Immature natural killer cell (primary cell): ENCODE measurements around the gene ABHD6. TPM values are rescaled to one million over a fixed set of nuclear protein-coding genes. Genes with fewer than 3 reads are reported as not detected.
"Not testable (repeated sequence)": the region's sequence is repeated elsewhere in the genome, so short reads cannot be mapped to it uniquely, and the experiment has no call there.

Experiments used
- DNase-seq, 3 donors: peaks; one replicate each; pipeline ENCODE4 v3.0.0; 2022; ENCODE audit warnings: mixed read lengths in 1 of 3
- H3K27ac Mint-ChIP-seq, 6 donors: one replicate each; pipeline ENCODE4 v1.8.0; 2020; ENCODE audit warnings: mixed read lengths in 6 of 6, mild to moderate bottlenecking in 5 of 6, inconsistent platforms in 4 of 6, moderate library complexity in 3 of 6
- H3K27me3 Mint-ChIP-seq, 3 donors: one replicate each; pipeline ENCODE4 v1.8.0; 2020 to 2021; ENCODE audit warnings: low read depth in 3 of 3, mild to moderate bottlenecking in 3 of 3, mixed read lengths in 3 of 3, moderate library complexity in 3 of 3, inconsistent platforms in 1 of 3
- H3K36me3 Mint-ChIP-seq, 3 donors: one replicate each; pipeline ENCODE4 v1.8.0; 2020; ENCODE audit warnings: mixed read lengths in 3 of 3, inconsistent platforms in 2 of 3, mild to moderate bottlenecking in 2 of 3
- H3K4me1 Mint-ChIP-seq, 2 donors: one replicate each; pipeline ENCODE4 v1.8.0; 2020; ENCODE audit warnings: inconsistent platforms in 2 of 2, mild to moderate bottlenecking in 2 of 2, mixed read lengths in 2 of 2, moderate library complexity in 1 of 2
- H3K4me3 Mint-ChIP-seq, 5 donors: one replicate each; pipeline ENCODE4 v1.8.0; 2020; ENCODE audit warnings: mild to moderate bottlenecking in 5 of 5, mixed read lengths in 5 of 5, inconsistent platforms in 3 of 5, moderate library complexity in 3 of 5
- H3K9me3 Mint-ChIP-seq, 6 donors: one replicate each; pipeline ENCODE4 v1.8.0; 2020; ENCODE audit warnings: mild to moderate bottlenecking in 6 of 6, mixed read lengths in 6 of 6, inconsistent platforms in 4 of 6, moderate library complexity in 3 of 6
- polyA plus RNA-seq, 3 donors: library from polyadenylated mRNA; unstranded; fragments of 300-500 nt; fragmentation: Illumina TruSeq; gene quantifications; one replicate each; pipeline ENCODE4 v1.2.3, GENCODE V29; 2021

Gene ABHD6
- polyA plus RNA-seq, 3 donors from 2014 or later = 8.5 to 8.7 (median 8.6) TPM

GRCh38 chr3:58258392-58259055 is 20.9 kb downstream of the ABHD6 start:
- Mint-ChIP-seq H3K27me3 (peaks cover 0 to 3% (median 0%) of the 10 kb centered on the region in 3 donors), H3K36me3 (peaks cover 8 to 24% (median 13%) of the 10 kb centered on the region in 3 donors), H3K4me1 (peaks cover 14 to 20% of the 10 kb centered on the region in 2 donors), H3K4me3 (no peak overlapping the region), H3K27ac (no peak overlapping the region), H3K9me3 (no peaks in the 10 kb centered on the region)
- DNase-seq = no peak

GRCh38 chr3:58260261-58260731 is 22.7 kb downstream of the ABHD6 start:
- Mint-ChIP-seq H3K4me3 (no peak overlapping the region), H3K27ac (no peak overlapping the region), H3K9me3 (no peaks in the 10 kb centered on the region), H3K36me3 (peaks cover 8 to 24% (median 14%) of the 10 kb centered on the region in 3 donors), H3K4me1 (peaks cover 5 to 8% of the 10 kb centered on the region in 2 donors), H3K27me3 (no peaks in the 10 kb centered on the region)
- no peak for DNase-seq

GRCh38 chr3:58260733-58261132 is 23.1 kb downstream of the ABHD6 start:
- peaks cover 10 to 24% (median 16%) of the 10 kb centered on the region in 3 donors for H3K36me3 Mint-ChIP-seq
- no peaks in the 10 kb centered on the region for H3K27me3 Mint-ChIP-seq
- DNase-seq = no peak
- no peaks in the 10 kb centered on the region for H3K9me3 Mint-ChIP-seq
- H3K4me1 Mint-ChIP-seq = peaks cover 4 to 6% of the 10 kb centered on the region in 2 donors
- H3K27ac Mint-ChIP-seq = no peak overlapping the region
- H3K4me3 Mint-ChIP-seq = no peak overlapping the region

- peaks cover 8 to 25% (median 12%) of the 10 kb centered on the region in 3 donors for H3K36me3 Mint-ChIP-seq
- H3K27me3 Mint-ChIP-seq = no peaks in the 10 kb centered on the region
- no peak overlapping the region for H3K27ac Mint-ChIP-seq
- no peak for DNase-seq
- no peak overlapping the region for H3K4me3 Mint-ChIP-seq
- no peaks in the 10 kb centered on the region for H3K4me1 Mint-ChIP-seq
- H3K9me3 Mint-ChIP-seq = no peaks in the 10 kb centered on the region
Measured at GRCh38 chr3:58261954-58262666, 24.5 kb downstream of the ABHD6 start.

GRCh38 chr3:58266577-58266976 is 29.0 kb downstream of the ABHD6 start:
- Mint-ChIP-seq H3K27me3 (no peaks in the 10 kb centered on the region), H3K4me3 (no peak overlapping the region), H3K36me3 (peaks cover 16 to 22% (median 19%) of the 10 kb centered on the region in 3 donors), H3K27ac (no peak overlapping the region), H3K4me1 (no peaks in the 10 kb centered on the region), H3K9me3 (no peaks in the 10 kb centered on the region)
- no peak for DNase-seq

- H3K9me3 Mint-ChIP-seq, H3K4me3 Mint-ChIP-seq, H3K4me1 Mint-ChIP-seq, DNase-seq, H3K27me3 Mint-ChIP-seq, H3K27ac Mint-ChIP-seq: not testable (repeated sequence)
- H3K36me3 Mint-ChIP-seq = peaks cover 19 to 28% (median 22%) of the 10 kb centered on the region in 3 donors
Measured at GRCh38 chr3:58267543-58267942, 30.0 kb downstream of the ABHD6 start.

GRCh38 chr3:58269356-58269755 is 31.8 kb downstream of the ABHD6 start:
- DNase-seq = no peak
- Mint-ChIP-seq H3K27ac (no peak overlapping the region), H3K9me3 (no peaks in the 10 kb centered on the region), H3K27me3 (peaks cover 0 to 1% (median 0%) of the 10 kb centered on the region in 3 donors), H3K36me3 (peaks cover 26 to 40% (median 37%) of the 10 kb centered on the region in 3 donors), H3K4me3 (no peak overlapping the region), H3K4me1 (no peaks in the 10 kb centered on the region)

GRCh38 chr3:58270485-58270884 is 32.9 kb downstream of the ABHD6 start:
- no peak for DNase-seq
- no peak overlapping the region for H3K4me3 Mint-ChIP-seq
- peaks cover 0 to 1% (median 0%) of the 10 kb centered on the region in 3 donors for H3K27me3 Mint-ChIP-seq
- H3K36me3 Mint-ChIP-seq = peaks cover 33 to 48% (median 45%) of the 10 kb centered on the region in 3 donors
- no peak overlapping the region for H3K27ac Mint-ChIP-seq
- H3K9me3 Mint-ChIP-seq = no peaks in the 10 kb centered on the region
- no peaks in the 10 kb centered on the region for H3K4me1 Mint-ChIP-seq

- H3K27me3 Mint-ChIP-seq = peaks cover 0 to 1% (median 0%) of the 10 kb centered on the region in 3 donors
- H3K36me3 Mint-ChIP-seq = peaks cover 33 to 61% (median 50%) of the 10 kb centered on the region in 3 donors
- peak overlapping the region in 1 of 6 donors; percentile 1 for H3K27ac Mint-ChIP-seq
- H3K4me1 Mint-ChIP-seq = no peaks in the 10 kb centered on the region
- H3K4me3 Mint-ChIP-seq = no peak overlapping the region
- no peak for DNase-seq
- no peaks in the 10 kb centered on the region for H3K9me3 Mint-ChIP-seq
Measured at GRCh38 chr3:58271901-58272501, 34.4 kb downstream of the ABHD6 start.

GRCh38 chr3:58272891-58273290 is 35.3 kb downstream of the ABHD6 start:
- H3K4me1 Mint-ChIP-seq = no peaks in the 10 kb centered on the region
- H3K4me3 Mint-ChIP-seq = no peak overlapping the region
- H3K27ac Mint-ChIP-seq = no peak overlapping the region
- DNase-seq = no peak
- peaks cover 32 to 65% (median 51%) of the 10 kb centered on the region in 3 donors for H3K36me3 Mint-ChIP-seq
- H3K9me3 Mint-ChIP-seq = no peaks in the 10 kb centered on the region
- peaks cover 0 to 1% (median 0%) of the 10 kb centered on the region in 3 donors for H3K27me3 Mint-ChIP-seq

- not testable (repeated sequence) for H3K4me3 Mint-ChIP-seq, DNase-seq, H3K4me1 Mint-ChIP-seq, H3K9me3 Mint-ChIP-seq, H3K27me3 Mint-ChIP-seq, H3K27ac Mint-ChIP-seq
- H3K36me3 Mint-ChIP-seq = peaks cover 28 to 61% (median 49%) of the 10 kb centered on the region in 3 donors
Measured at GRCh38 chr3:58273362-58273761, 35.8 kb downstream of the ABHD6 start.

- Mint-ChIP-seq H3K9me3 (no peaks in the 10 kb centered on the region), H3K27me3 (peaks cover 0 to 1% (median 0%) of the 10 kb centered on the region in 3 donors), H3K27ac (no peak overlapping the region), H3K4me3 (no peak overlapping the region), H3K4me1 (no peaks in the 10 kb centered on the region), H3K36me3 (peaks cover 23 to 56% (median 54%) of the 10 kb centered on the region in 3 donors)
- no peak for DNase-seq
Measured at GRCh38 chr3:58274027-58274614, 36.5 kb downstream of the ABHD6 start.

- H3K27ac Mint-ChIP-seq = no peak overlapping the region
- H3K27me3 Mint-ChIP-seq = peaks cover 0 to 2% (median 2%) of the 10 kb centered on the region in 3 donors
- peaks cover 23 to 32% (median 28%) of the 10 kb centered on the region in 3 donors for H3K36me3 Mint-ChIP-seq
- no peak for DNase-seq
- no peaks in the 10 kb centered on the region for H3K4me1 Mint-ChIP-seq
- H3K9me3 Mint-ChIP-seq = peaks cover 0 to 2% (median 0%) of the 10 kb centered on the region in 6 donors
- H3K4me3 Mint-ChIP-seq = no peak overlapping the region
Measured at GRCh38 chr3:58281069-58281468, 43.5 kb downstream of the ABHD6 start.
